RPMI7951 (cell line): Measurements from ENCODE around the gene CEMIP. TPM values are rescaled to one million over a fixed set of nuclear protein-coding genes. Genes with fewer than 3 reads are reported as not detected.

Experiments used
- DNase-seq: peaks from one replicate; pipeline ENCODE4 v3.0.0-alpha.2; 2012; ENCODE audit warnings: low read depth
- total RNA-seq: library from RNA; depleted of rRNA; stranded (reverse); fragments of >200 nt; shearing (Covaris generic); gene quantifications from 2 replicates; pipeline ENCODE4 v1.2.3, GENCODE V29; 2014

CEMIP gene
- total RNA-seq, 1 experiment from 2014 or later = 1.1 TPM

GRCh38 chr15:80978685-80979329 is 199.6 kb downstream of the CEMIP start:
- peak; percentile 47 for DNase-seq

DNA sequence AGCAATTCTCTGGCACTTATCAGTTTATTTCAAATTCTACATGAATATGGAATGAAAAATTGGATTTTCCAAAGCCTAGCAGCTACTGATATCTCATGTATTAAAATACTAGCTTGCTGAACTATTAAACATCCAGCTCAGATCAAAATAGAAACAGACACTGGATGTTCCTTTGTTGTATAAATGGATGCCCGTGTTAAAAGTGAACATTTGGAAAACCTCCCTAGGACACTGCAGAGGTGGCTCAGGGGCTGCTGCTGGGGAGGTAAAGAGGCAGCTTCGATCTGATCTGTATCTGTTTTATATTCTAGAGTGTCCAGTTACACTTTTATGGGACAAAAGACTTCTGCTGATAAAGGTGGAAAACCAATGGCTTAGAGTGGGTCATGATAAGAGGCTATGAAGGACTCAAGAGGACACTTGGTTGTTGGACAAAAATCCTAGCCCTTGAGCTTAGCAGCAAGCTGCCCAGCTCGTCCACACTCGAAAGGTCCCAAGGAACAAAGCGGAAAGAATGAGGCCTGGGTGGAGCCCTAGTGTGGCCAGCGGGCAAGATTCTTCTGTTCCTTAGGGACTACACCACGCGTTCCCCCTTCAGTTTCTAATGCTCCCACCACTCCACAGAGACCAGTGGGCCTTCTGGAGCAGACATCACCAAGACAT is 200.5 kb downstream of the CEMIP start:
- no peak for DNase-seq

DNA sequence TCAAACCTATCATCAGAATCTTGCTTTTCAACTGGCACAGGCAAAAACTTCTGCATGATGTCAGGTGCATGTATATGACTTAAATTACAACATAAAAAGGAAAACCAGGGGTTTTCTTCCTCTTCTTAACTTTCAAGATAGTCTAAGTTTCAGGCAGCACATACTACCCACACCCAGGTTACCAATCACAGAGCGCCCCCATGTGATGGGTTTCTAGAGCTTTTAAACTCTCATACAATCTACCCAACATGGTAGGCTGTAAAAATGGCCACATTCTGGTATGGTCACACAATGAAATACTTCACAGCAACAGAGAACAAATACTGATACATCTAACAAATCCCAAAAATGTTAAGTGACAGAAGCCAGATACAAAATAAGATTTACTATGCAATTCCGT is 203.0 kb downstream of the CEMIP start:
- no peak for DNase-seq

DNA sequence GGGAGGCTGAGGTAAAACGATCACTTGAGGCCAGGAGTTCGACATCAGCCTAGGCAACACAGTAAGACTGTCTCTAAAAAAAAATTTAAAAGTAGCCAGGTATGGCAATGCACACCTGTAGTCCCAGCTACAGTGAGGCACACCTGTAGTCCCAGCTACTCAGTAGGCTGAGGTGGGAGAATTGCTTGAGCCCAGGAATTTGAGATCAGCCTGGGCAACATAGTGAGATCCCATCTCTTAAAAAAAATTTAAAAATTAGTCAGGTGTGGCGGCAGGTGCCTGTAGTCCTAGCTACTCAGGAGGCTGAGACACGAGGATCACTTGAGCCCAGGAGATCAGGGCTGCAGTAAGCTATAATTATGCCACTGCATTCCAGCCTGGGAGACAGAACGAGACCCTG is 203.7 kb downstream of the CEMIP start:
- no peak for DNase-seq

GRCh38 chr15:80984856-80985255 is 205.7 kb downstream of the CEMIP start:
- DNase-seq = peak; percentile 69

- DNase-seq = no peak
These were observed 206.8 kb downstream of the CEMIP start for GRCh38 chr15:80985981-80986380.

DNA sequence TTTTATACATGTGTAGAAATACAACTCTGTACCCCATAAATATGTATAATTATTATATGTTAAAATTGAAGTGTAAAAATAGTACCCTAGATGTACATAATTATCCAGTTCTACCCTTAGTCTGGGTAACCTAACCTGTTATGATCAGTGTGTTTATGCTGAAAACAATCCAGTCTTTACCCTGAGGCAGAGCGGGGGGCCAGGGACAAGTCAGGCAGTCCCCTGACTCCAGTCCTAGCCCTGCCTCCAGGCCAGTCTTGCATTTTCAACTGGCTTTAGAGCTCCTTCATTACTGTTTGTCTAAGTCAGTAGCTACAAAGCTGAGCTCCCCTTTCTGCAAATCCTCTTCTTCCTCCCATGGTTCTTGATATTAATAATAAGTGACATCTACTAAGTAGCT is 207.3 kb downstream of the CEMIP start:
- DNase-seq = no peak

DNA sequence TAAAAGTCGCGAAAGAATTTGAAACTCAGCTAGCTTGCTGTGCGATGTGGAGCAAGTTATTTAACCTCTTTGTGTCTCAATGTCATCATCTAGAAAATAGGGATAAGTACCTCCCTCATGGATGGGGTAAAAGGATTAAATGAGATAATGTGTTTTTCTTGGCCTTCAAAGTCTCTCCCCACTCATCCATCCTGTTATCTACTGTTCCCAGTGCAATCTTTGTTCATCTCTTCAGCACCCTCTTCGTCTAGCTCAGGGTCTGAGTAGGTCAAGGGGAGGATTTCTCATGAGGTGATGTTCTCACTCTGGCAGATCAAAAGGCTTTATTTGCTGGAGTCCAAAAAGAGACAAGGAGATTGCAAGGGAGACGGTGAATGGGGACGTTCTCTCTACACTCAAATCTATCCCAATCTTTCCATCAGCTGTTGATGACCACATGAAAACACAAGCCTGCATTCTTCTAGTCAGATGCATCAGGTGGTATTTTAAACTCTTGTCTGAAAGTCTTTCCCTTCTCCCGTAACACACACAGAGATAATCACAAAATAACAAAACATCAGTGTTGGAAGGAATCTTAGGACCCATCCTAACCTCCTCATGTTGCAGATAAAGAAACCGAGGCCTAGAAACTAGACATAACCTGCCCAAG is 209.1 kb downstream of the CEMIP start:
- DNase-seq = no peak

GRCh38 chr15:80989081-80989517 is 209.9 kb downstream of the CEMIP start:
- DNase-seq = no peak

- peak; percentile 93 for DNase-seq
These were observed 210.6 kb downstream of the CEMIP start, which contains the start of gene MESD for GRCh38 chr15:80989518-80990478. MESD (minus strand) TSS chr15:80989819; CDS start chr15:80989791, 28 bp downstream.

DNA sequence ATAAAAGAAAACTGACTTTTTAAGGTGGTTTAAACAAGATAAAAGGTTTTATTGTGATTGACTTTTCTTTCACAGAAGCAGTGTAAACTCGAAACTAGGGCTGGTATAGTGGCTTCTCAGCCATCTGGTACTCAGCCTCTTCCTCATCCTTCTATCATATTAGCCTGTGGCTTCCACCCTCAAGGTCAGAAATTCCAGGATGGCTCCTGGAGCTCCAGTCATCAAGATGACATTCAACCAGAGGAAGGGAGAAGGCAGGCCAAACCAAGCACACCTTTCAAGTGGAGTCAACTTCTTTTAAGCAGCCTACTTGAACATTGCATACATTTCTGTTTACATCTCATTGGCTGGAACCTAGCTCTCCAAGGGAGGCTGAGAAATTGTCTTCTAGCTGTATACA is 211.8 kb downstream of the CEMIP start:
- peak; percentile 37 for DNase-seq

- peak; percentile 57 for DNase-seq
These were observed 212.3 kb downstream of the CEMIP start for GRCh38 chr15:80991421-80991820.

GRCh38 chr15:80992006-80992405 is 212.8 kb downstream of the CEMIP start:
- no peak for DNase-seq

DNA sequence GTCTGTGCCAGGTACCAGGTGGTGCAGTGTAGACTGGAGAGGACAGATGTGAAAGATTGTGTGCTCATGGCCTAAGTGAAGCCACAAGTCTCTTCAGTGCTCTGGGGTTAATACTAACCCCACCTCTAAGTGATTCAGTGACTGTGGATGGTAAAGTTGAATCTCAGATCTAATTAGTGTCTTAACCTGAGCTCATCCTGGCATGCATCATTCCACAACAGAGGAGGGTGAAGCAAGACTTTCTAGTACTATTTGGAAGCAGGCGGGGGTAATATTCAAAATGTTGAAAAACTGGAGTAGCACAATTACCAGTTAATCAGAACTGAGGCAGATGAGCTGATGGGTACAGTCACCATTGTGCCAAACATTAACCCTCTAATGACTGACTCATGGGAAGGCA is 213.3 kb downstream of the CEMIP start:
- DNase-seq = no peak

DNA sequence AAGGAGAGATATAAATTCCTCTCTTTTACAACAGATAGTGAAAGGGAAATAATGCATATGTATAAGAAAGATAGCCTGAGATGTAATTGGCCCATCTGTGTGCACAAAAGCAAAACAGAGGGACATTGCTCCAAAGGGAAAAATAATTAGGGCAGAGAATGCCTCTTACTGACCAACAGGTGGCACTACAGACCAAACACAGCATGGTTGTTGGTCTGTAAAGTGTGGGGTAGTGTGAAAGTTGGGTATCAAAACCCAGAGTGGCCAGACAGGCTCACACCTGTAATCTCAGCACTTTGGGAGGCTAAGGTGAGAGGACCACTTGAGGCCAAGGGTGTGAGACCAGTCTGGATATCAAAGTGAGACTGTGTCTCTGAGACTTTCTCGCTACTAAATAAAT is 217.1 kb downstream of the CEMIP start:
- peak; percentile 35 for DNase-seq

DNA sequence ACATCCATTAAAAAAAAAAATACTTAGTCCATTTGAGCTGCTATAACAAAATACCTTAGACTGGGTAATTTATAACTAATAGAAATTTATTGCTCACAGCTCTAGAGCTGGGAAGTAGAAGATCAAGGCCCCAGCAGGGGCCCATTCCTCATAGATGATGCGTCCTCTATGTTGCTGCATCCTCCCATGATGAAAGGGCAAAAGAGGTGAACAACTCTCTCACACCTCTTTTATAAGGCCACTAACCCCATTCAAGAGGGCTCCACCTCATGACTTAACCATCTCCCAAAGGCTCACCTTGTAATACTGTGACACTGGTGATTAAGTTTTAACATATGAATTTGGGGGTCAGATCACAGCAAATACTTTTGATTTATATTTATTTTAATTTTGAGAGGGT is 218.5 kb downstream of the CEMIP start:
- DNase-seq = no peak

GRCh38 chr15:80998251-80998650 is 219.1 kb downstream of the CEMIP start:
- DNase-seq = no peak

- DNase-seq = no peak
These were observed 220.5 kb downstream of the CEMIP start for GRCh38 chr15:80999623-81000036.

DNA sequence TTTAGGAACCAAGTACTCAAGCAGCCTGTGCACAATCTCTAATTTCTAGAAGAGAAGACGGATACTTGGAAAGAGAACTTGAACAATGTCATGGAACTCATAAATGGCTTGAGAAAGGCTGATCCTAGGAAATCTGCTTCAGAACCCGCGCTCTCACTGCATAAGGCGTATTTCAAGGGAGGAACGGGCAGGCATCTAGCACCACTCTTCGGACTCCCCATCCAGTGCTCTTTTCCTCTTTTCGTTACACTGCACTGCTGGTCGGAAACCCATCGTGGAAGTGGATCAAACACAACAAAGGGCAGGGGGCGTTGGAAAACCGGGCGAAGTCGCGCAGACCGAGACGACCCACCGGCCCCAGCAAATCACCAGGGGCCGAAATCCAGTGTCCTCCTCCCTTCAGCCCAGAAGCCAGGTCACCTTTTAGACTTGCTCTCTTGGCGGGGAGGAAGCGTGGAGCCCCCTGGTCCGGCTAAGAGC is 221.0 kb downstream of the CEMIP start:
- DNase-seq = no peak

GRCh38 chr15:81000624-81001151 is 221.5 kb downstream of the CEMIP start, which contains the start of gene TLNRD1:
TLNRD1 (plus strand) TSS chr15:81000923; CDS start chr15:81002272, 1,349 bp downstream.
- DNase-seq = peak; percentile 93
